ENCODE measurements around the gene SYK.

GRCh38 chr9:90767523-90768100 is 34.0 kb upstream of the SYK start:
- TF ChIP-seq SPI1 (IDR thresholded peaks at IDR 0.05; ENCODE audit: low read depth, low read length) (no peak), POLR2AphosphoS5 (IDR thresholded peaks at IDR 0.05; ENCODE audit: low read depth, low read length) (no peak), POLR2A (IDR thresholded peaks at IDR 0.05; ENCODE audit: low read depth, low read length) (no peak)

Measured in GM12891 (cell line).